DMS79 (cell line): ENCODE results near the gene ERICH6.

Source experiments
- DNase-seq: peaks from one replicate; lab custom pipeline; 2025; lab: John Stamatoyannopoulos, UW

ERICH6 gene

DNA sequence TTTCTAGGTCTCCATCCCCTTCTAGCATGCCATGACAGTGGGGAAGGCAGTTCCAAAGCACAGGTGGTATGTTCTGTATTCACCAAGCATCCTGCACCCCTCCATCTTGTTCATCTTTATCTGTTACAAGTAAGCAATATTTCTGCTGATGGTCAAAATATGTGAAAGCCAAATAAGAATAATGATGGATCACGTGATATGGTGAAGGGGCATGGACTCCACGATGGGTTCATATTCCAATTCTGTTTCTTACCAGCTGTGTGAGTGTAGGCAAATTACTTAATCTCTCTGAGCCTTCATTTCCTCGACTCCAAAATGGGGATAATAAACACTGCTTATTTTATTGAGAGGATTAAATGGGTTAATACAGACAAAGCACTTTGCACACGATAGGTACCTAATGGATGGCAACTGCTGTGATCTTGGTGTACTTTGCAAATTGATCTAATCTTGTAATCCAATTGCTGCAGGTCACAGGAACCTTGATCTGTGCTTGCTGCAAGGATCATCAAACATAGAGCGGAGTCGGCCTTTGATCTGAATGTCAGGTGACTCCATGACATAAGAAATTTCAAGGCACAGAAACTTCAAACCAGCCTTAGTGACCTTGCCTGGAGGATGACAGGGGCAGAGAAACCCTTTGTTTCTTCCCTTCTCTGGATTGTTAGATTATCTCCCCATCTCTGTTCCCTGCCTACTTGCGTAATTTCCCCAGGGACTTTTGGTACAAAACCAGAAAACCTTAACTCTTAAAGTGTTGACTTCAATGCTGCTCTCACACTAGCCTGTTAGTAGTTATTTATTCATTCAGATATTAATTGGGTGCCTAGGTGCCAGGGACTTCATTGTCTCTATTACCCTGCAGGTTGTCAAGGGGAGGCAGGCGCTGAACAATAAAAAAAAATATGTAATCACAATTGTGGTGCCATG, 33.4 kb upstream of the ERICH6 start:
- no peak for DNase-seq

DNA sequence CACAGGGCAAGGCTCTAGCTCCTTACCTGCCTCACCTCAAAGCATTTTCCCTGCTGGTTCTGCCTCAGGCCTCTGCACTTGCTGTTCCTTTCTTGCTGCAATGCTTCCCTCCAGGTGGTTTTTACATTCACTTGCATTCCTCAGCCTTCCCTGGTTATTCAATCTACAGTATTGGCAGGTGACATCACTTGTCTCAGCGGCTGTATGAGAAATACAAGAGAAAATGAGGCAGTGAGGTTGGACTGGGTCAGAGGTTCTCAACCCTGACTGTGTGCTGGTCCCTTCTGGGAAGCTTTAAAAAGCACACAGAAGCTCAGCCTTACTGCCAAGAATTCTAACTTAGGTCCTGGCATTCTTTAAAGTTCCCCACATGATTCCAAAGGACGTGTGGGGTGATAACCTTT, 32.6 kb upstream of the ERICH6 start:
- DNase-seq: no peak

DNA sequence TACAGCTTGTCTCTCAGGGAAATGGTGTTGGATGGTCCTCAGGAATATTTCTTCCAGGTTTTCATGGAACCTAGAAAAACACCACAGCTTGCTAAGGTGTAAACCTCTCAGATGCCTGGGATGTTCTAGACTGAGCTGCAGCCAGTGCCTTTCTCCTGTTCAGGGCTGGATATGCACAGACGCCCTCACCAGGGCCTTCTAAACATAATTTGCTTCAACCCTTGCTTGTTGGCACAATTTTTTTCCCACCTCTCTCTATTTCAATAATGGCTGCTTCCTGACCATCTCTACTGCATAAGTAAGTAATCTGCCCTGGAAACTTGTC, 31.0 kb upstream of the ERICH6 start:
- DNase-seq: no peak

DNA sequence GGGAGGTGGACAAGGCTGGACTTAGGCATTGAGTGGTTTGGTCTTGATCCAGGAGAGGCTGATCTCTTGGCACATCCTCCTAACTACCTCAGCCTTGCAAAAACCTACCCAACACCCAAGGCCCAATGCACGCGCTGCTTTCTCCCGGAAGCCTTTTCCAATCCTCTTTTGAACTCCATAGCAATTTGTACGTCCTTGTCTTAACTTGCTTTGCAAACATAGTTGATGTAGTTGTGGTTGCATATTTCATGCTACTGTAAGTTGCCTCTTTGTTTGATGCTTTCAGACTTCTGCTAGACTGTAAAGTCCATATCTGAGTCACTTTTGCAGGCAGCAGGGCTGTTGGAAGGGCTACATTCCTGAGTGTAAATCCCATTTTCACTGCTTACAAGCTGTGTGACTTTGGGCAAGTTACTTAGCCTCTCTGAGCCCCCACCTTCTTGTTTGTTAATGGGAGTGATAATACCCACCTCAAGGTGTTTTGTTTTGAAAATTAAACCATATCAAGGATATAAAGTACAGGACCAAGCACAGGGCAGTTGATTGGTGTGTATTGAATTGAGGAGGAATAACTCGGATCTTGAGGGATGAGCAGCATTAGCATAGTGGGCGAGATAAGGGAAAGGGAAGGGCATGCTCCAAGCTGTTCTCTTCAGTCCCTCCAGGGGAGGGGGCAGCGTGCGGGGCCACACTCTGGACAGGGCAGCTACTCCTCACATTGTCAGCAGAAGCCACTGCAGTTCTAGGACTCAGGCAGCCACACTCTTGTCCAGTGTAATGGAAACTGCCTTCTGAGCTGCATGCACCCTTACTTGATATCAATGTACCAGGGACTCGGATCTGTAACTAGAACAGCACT, 30.4 kb upstream of the ERICH6 start:
- DNase-seq: no peak

GRCh38 chr3:150733373-150733935, 29.7 kb upstream of the ERICH6 start:
- DNase-seq: no peak

DNA sequence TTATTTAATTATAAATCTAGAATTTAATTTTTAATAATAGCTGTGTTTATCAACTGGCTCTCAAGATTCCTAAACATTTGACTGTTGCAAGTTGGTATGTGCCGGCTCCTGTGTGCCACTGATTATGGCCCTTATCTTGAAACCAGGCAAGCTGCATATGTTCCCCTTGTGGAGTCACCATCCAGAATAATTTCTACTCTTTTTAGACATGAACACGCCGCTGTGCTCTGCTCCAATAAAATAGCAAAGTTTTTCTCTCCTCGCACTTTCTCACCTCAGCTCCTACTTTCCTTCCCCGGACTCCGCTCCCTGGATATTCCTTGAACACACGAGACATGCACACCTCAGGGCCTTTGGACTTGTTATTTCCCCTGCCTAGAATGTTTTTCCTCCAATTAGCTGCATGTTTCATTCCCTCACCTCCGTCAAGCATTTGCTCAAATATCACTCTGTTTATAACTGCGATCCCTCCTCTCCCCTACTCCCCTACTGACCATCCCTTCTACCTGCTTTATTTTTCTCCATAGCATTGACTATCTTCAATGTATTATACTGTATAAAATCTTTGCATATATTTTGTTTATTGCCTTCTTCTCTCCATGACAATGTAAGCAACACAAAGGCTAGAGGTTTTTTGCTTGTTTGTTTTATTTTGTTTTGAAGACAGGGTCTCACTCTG, 26.1 kb upstream of the ERICH6 start:
- DNase-seq: no peak

DNA sequence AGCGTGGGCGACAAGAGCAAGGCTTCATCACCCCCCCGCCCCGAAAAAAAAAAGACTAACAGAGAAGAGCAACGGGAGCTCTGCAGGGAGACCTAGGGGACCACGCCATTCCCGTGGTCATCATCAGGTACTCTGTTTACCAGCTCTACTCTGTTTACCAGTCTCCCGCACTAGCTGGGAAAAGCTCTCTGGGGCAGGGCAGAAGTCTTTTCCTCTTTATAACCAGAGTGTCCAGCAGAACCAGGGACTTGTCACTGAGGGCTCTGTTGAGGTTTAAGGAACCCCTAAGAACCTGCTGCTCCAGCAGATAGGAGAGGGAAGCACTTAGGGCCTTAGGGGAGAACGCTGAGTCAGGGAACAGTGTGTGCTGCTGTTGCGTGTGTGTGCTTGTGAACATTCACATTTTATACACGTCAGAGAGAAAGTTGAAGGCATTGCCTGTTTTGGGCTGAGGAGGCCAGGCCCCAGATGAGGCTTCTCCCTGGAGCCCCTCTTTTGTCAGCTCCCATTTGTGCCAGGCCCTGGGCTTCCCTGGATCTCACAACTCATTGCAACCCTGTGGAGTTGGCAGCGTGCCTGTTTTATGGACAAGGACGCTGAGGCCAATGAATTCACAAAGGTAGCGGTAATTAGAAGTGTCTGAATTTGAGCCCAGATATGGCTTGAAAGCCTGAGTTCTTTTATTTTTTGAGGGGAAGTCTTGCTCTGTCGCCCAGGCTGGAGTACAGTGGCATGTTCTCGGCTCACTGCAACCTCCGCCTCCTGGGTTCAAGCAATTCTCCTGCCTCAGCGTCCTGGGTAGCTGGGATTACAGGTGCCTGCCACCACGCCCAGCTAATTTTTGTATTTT, 24.2 kb upstream of the ERICH6 start:
- no peak for DNase-seq

GRCh38 chr3:150725548-150725947, 21.8 kb upstream of the ERICH6 start:
- no peak for DNase-seq

DNA sequence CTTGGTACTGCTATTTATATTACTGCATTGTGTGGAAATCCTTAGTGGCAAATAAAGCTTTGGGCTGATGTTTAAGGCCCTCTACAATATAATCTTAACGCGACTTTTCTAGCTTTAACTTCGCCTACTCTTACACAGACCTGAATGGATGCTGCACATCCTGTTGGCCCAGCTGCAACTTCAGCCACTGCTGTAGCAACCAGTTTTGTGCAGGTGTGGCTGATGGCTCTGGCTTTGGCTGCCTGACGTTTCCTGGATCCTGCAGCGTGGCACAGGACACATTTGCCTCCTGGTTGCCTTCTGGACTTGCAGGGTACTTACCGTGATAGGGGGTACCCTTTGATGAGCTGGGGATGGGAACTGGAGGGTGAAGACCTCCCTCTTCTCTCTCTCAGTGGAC, 20.2 kb upstream of the ERICH6 start:
- DNase-seq: no peak

DNA sequence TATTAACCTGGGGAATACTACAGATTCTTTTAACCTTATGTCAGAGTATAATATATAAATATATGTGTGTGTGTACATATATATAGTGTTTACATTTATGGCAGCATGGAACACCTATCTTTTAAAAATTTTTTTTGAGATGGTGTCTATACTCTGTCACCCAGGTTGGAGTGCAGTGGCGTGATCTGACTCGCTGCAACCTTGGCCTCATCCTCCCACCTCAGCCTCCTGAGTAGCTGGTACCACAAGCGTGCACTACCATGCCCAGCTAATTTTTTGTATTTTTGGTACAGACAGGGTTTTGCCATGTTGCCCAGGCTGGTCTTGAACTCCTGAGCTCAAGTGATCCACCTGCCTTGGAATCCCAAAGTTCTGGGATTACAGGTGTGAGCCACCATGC, 18.5 kb upstream of the ERICH6 start:
- DNase-seq: no peak

GRCh38 chr3:150721285-150722130, 17.8 kb upstream of the ERICH6 start:
- DNase-seq: peak; percentile 35

GRCh38 chr3:150720444-150720843, 16.7 kb upstream of the ERICH6 start:
- DNase-seq: no peak

- no peak for DNase-seq
Observed at GRCh38 chr3:150710097-150710496, 6.4 kb upstream of the ERICH6 start.

DNA sequence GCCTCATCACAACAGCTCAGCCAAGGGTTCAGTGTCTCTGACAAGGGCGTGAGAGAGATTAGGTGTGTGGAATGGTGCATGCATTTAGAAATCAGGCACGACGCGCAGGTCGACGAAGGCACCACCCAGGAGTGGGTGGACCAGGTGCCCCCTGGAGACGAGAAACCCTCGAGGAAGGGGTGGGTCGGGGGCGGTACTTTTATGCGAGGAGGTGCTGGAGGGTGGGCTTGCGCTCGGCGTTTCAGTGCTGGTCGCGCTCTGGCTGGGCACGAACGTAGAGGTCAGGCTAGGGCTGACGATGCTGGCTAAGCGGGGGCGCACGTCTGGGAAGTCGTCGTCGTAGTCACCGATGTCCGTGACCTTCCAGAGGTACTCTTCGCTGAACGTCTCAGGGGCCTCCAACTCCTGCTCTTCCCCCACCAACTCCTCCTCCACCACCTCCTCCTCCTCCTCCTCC, 393 bp downstream of the ERICH6 start:
- no peak for DNase-seq

DNA sequence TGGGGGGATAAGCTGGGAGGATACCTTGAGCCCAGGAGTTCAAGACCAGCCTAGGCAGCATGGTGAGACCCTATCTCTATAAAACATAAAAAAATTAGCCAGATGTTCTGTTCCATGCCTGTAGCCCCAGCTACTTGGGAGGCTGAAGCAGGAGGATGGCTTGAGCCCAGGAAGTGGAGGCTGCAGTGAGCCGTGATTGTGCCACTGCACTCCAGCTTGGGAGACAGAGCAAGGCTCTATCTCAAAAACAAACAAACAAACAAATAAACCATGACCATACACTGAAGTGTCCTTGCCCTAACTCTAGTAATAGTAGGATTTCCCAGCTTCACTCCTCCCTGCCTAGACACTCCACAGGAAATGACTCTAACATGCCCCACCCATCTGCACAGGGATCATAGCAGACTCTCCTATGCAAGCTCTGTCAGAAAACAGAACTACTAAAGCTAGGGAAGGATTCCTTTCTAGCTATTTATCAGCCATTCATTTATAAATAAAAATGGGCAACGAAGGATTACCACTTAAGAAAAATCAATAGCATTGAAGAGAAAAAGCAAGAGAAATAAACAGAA, 4.6 kb downstream of the ERICH6 start:
- no peak for DNase-seq

GRCh38 chr3:150697646-150698045, 6.1 kb downstream of the ERICH6 start:
- DNase-seq: no peak

DNA sequence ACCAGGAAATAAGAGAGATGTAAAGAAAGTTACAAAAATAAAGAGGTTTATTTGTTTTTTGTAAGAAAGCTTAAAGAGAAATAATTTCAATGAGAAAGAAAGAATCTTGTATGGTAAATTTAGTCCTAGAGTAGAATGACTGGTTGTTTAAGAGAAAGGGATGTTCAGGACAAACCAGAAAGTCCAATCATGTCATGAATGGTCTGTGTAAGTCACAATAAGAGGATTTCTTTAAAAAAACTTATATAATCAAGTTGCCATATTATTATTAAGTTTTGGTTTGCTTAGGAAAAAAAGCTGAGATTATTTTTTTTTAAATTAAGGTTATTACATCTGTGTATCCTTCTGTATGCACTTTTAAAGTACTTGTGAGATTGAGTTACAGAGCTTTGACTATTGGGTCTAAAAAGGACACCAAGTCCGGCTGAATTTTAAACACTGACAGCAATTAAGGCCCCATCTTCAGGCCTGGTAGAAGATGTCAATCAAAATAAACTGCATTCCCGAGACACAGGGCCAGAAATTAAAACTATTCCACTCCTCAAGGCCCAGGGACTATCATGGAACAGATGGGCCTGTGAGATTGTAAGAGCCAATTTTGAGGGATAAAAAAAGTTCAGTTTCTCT, 12.2 kb downstream of the ERICH6 start:
- no peak for DNase-seq

- DNase-seq: no peak
Observed at GRCh38 chr3:150687613-150688012, 16.1 kb downstream of the ERICH6 start.

- no peak for DNase-seq
Observed at GRCh38 chr3:150682824-150683223, 20.9 kb downstream of the ERICH6 start.
